H9 (cell line): ENCODE results near the gene SLC2A9. TPM values are rescaled to one million over a fixed set of nuclear protein-coding genes. Genes with fewer than 3 reads are reported as not detected.

Experiments
- DNase-seq: peaks from one replicate; pipeline ENCODE4 v3.0.0-alpha.2; 2017
- H2AFZ ChIP-seq: one replicate; pipeline ENCODE4 v1.6.1; 2013; ENCODE audit warnings: mild to moderate bottlenecking, low read length, control low read depth, moderate library complexity
- H2AK5ac ChIP-seq: 2 replicates; pipeline ENCODE4 v1.6.1; 2013; ENCODE audit warnings: low read length, control low read depth, mixed read lengths; ENCODE audit not compliant: insufficient read length
- H2BK120ac ChIP-seq: one replicate; pipeline ENCODE4 v1.6.1; 2013; ENCODE audit warnings: low read depth, mild to moderate bottlenecking, low read length, control low read depth, inconsistent platforms; ENCODE audit not compliant: poor library complexity, severe bottlenecking
- H2BK12ac ChIP-seq: 2 replicates; pipeline ENCODE4 v1.6.1; 2013; ENCODE audit warnings: low read length, control low read depth, mixed read lengths, low read depth; ENCODE audit not compliant: insufficient read length
- H2BK15ac ChIP-seq: 2 replicates; pipeline ENCODE4 v1.6.1; 2013; ENCODE audit warnings: low read depth, low read length, control low read depth
- H2BK20ac ChIP-seq: one replicate; pipeline ENCODE4 v1.6.1; 2013; ENCODE audit warnings: low read depth, mild to moderate bottlenecking, low read length, control low read depth, inconsistent platforms; ENCODE audit not compliant: poor library complexity, severe bottlenecking
- H2BK5ac ChIP-seq: 2 replicates; pipeline ENCODE4 v1.6.1; 2013; ENCODE audit warnings: low read length, control low read depth, mixed read lengths; ENCODE audit not compliant: insufficient read length
- H3K14ac ChIP-seq: 2 replicates; pipeline ENCODE4 v1.6.1; 2013; ENCODE audit warnings: low read length, control low read depth; ENCODE audit not compliant: insufficient read depth
- H3K18ac ChIP-seq: 2 replicates; pipeline ENCODE4 v1.6.1; 2013; ENCODE audit warnings: low read depth, mild to moderate bottlenecking, mixed read lengths, low read length, control low read depth; ENCODE audit not compliant: insufficient read length
- H3K23ac ChIP-seq: 2 replicates; pipeline ENCODE4 v1.6.1; 2013; ENCODE audit warnings: low read length, control low read depth, mixed read lengths, low read depth; ENCODE audit not compliant: insufficient read length
- H3K23me2 ChIP-seq: 2 replicates; pipeline ENCODE4 v1.6.1; 2013; ENCODE audit warnings: low read depth, mild to moderate bottlenecking, mixed read lengths, low read length, control low read depth; ENCODE audit not compliant: insufficient read length, poor library complexity, severe bottlenecking
- H3K27ac ChIP-seq: 2 replicates; pipeline ENCODE4 v1.5.1; 2013; ENCODE audit warnings: low read length, control low read depth, mixed read lengths, low read depth; ENCODE audit not compliant: insufficient read length
- H3K27me3 ChIP-seq: 2 replicates; pipeline ENCODE4 v1.6.1; 2013; ENCODE audit warnings: low read length, control low read depth, inconsistent platforms; ENCODE audit not compliant: insufficient read depth
- H3K4ac ChIP-seq: 2 replicates; pipeline ENCODE4 v1.6.1; 2013; ENCODE audit warnings: low read depth, mild to moderate bottlenecking, control low read depth, inconsistent platforms, low read length, moderate library complexity
- H3K4me1 ChIP-seq: 2 replicates; pipeline ENCODE4 v1.6.1; 2013; ENCODE audit warnings: low read length, control low read depth, inconsistent platforms; ENCODE audit not compliant: insufficient read depth
- H3K4me2 ChIP-seq: 2 replicates; pipeline ENCODE4 v1.6.1; 2013; ENCODE audit warnings: low read length, control low read depth, mixed read lengths; ENCODE audit not compliant: insufficient read length, insufficient read depth
- H3K56ac ChIP-seq: 2 replicates; pipeline ENCODE4 v1.6.1; 2013; ENCODE audit warnings: low read depth, mild to moderate bottlenecking, mixed read lengths, low read length, control low read depth; ENCODE audit not compliant: insufficient read length
- H3K79me1 ChIP-seq: 2 replicates; pipeline ENCODE4 v1.6.1; 2013; ENCODE audit warnings: low read depth, mild to moderate bottlenecking, moderate library complexity, low read length, control low read depth, inconsistent platforms; ENCODE audit not compliant: insufficient read depth, poor library complexity, severe bottlenecking
- H3K79me2 ChIP-seq: 2 replicates; pipeline ENCODE4 v1.6.1; 2013; ENCODE audit warnings: low read length, control low read depth, inconsistent platforms; ENCODE audit not compliant: insufficient read depth
- H3K9ac ChIP-seq: 2 replicates; pipeline ENCODE4 v1.6.1; 2013; ENCODE audit warnings: low read length, control low read depth, mixed read lengths; ENCODE audit not compliant: insufficient read length; ENCODE audit errors: extremely low read depth
- H3K9me3 ChIP-seq: one replicate; pipeline ENCODE4 v1.6.1; 2013; ENCODE audit warnings: low read depth, low read length, inconsistent platforms; ENCODE audit not compliant: control insufficient read depth
- H3T11ph ChIP-seq: one replicate; pipeline ENCODE4 v1.6.1; 2013; ENCODE audit warnings: mild to moderate bottlenecking, low read length, control low read depth, inconsistent platforms
- H4K20me1 ChIP-seq: one replicate; pipeline ENCODE4 v1.6.1; 2013; ENCODE audit not compliant: control insufficient read depth, insufficient read length, insufficient read depth
- H4K5ac ChIP-seq: 2 replicates; pipeline ENCODE4 v1.6.1; 2013; ENCODE audit warnings: low read depth, mild to moderate bottlenecking, mixed read lengths, low read length, control low read depth; ENCODE audit not compliant: insufficient read length
- H4K8ac ChIP-seq: replicated peaks from 2 replicates; pipeline ENCODE4 v1.6.1; 2013; ENCODE audit warnings: low read length, control low read depth, mixed read lengths, low read depth; ENCODE audit not compliant: insufficient read length
- H4K91ac ChIP-seq: 2 replicates; pipeline ENCODE4 v1.6.1; 2013; ENCODE audit warnings: low read depth, mild to moderate bottlenecking, moderate library complexity, mixed read lengths, low read length, control low read depth; ENCODE audit not compliant: insufficient read length
- H3K27ac Mint-ChIP-seq, 3 experiments: 2 replicates in 2 of 3; 3 replicates in 1 of 3; pipeline ENCODE4 v1.8.0; 2020 to 2021; ENCODE audit warnings: mixed read lengths in 3 of 3, mild to moderate bottlenecking in 1 of 3, moderate library complexity in 1 of 3
- H3K27me3 Mint-ChIP-seq: 2 replicates; pipeline ENCODE4 v1.8.0; 2021; ENCODE audit warnings: low read depth, mild to moderate bottlenecking, moderate library complexity, mixed read lengths
- H3K36me3 Mint-ChIP-seq, 3 experiments: 2 replicates in 2 of 3; 3 replicates in 1 of 3; pipeline ENCODE4 v1.8.0; 2020 to 2021; ENCODE audit warnings: low read depth in 3 of 3, mixed read lengths in 3 of 3; ENCODE audit not compliant: insufficient read depth in 1 of 3
- H3K4me1 Mint-ChIP-seq, 2 experiments: 2 replicates each; pipeline ENCODE4 v1.8.0; 2020; ENCODE audit warnings: mixed read lengths in 2 of 2
- H3K4me3 Mint-ChIP-seq, 2 experiments: 2 replicates in 1 of 2; 3 replicates in 1 of 2; pipeline ENCODE4 v1.8.0; 2020 to 2021; ENCODE audit warnings: mild to moderate bottlenecking in 2 of 2, mixed read lengths in 2 of 2, moderate library complexity in 1 of 2
- H3K9me3 Mint-ChIP-seq, 2 experiments: 2 replicates in 1 of 2; 3 replicates in 1 of 2; pipeline ENCODE4 v1.8.0; 2020; ENCODE audit warnings: mild to moderate bottlenecking in 2 of 2, mixed read lengths in 2 of 2, moderate library complexity in 1 of 2
- CTCF ChIP-seq: fragments of 200-600 bp; sonication (generic); conservative IDR thresholded peaks from 3 replicates; pipeline ENCODE4 v1.8.0; 2021; ENCODE audit warnings: antibody characterized with exemption, mild to moderate bottlenecking
- WGBS: extraction: QIAGEN DNeasy Blood & Tissue Kit; methylation state at CpG from one replicate; pipeline ENCODE4 v1.1.7; 2013; ENCODE audit warnings: missing lambda C conversion rate, low lambda C conversion rate, mixed read lengths; ENCODE audit not compliant: insufficient read length; ENCODE audit errors: extremely low coverage; 5-methylcytosine and 5-hydroxymethylcytosine counted together
- total RNA-seq: library from RNA; stranded (reverse); gene quantifications from 2 replicates; pipeline ENCODE4 v1.2.1, GENCODE V29; 2021

SLC2A9 gene
- total RNA-seq, 1 experiment from 2014 or later: 0.79 TPM

GRCh38 chr4:9962611-9963314, 58.5 kb downstream of the SLC2A9 start:
- Histone ChIP-seq H3K79me2 (no peaks in the 10 kb centered on the region), H4K5ac (no peak overlapping the region), H3T11ph (no peak overlapping the region), H2AK5ac (no peak overlapping the region), H4K91ac (no peak overlapping the region), H3K4me1 (0 out of 2 replicates have a peak, but pooled peaks cover 2% of the 10 kb centered on the region), H3K4me2 (no peak overlapping the region), H2AFZ (no peak overlapping the region), H2BK12ac (no peak overlapping the region), H2BK120ac (no peak overlapping the region), H2BK20ac (no peak overlapping the region), H2BK15ac (no peak overlapping the region), H3K23me2 (no peaks in the 10 kb centered on the region), H4K8ac (no peak overlapping the region), H3K9ac (no peak overlapping the region), H3K27ac (no peak overlapping the region), H3K23ac (no peak overlapping the region), H2BK5ac (no peak overlapping the region), H3K14ac (no peak overlapping the region), H3K4ac (no peak overlapping the region), H3K27me3 (no peaks in the 10 kb centered on the region), H3K79me1 (no peaks in the 10 kb centered on the region), H3K18ac (no peak overlapping the region), H3K56ac (no peak overlapping the region), H3K9me3 (no peaks in the 10 kb centered on the region), H4K20me1 (no peaks in the 10 kb centered on the region)
- no peak overlapping the region for H3K27ac Mint-ChIP-seq
- no peak overlapping the region for H3K4me3 Mint-ChIP-seq
- WGBS: no CpG with 5 or more reads among the region's 5 CpGs
- peaks cover 0 to 5% (median 0%) of the 10 kb centered on the region in 3 experiments; a peak in 2 of 7 replicates for H3K36me3 Mint-ChIP-seq
- peaks cover 9 to 11% of the 10 kb centered on the region in 2 experiments; a peak in 4 of 5 replicates for H3K9me3 Mint-ChIP-seq
- no peak for DNase-seq
- peaks cover 5% of the 10 kb centered on the region for H3K27me3 Mint-ChIP-seq
- H3K4me1 Mint-ChIP-seq: peaks cover 12 to 16% of the 10 kb centered on the region in 2 experiments
- no peak for TF ChIP-seq CTCF
